NCI-H128 (cell line): ENCODE results near the gene CGB3.

Experiments used
- DNase-seq: peaks from one replicate; lab custom pipeline; 2025; ENCODE audit not compliant: unreplicated experiment; lab: John Stamatoyannopoulos, UW

The CGB3 gene

GRCh38 chr19:49016067-49016839 lies 7.9 kb downstream of the CGB3 start:
- no peak for DNase-seq

DNA sequence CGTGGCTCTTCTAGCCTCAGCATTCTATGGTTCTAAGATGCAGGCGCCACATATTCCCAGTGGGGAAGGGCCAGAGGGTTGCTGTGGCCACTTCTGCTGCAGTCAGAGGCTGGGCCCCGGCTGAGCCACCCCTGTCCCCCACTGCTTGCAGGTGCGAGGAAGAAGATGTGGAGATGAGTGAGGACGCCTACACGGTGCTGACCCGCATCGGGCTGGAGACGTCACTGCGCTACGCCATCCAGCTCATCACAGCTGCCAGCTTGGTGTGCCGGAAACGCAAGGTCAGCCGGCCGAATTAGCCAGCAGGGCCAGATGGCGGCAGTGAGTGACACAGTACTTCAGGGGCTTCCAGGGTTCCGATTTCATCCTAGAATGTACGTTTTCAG lies 9.3 kb downstream of the CGB3 start:
- DNase-seq = no peak

GRCh38 chr19:49014123-49014869 lies 9.8 kb downstream of the CGB3 start:
- DNase-seq = no peak

DNA sequence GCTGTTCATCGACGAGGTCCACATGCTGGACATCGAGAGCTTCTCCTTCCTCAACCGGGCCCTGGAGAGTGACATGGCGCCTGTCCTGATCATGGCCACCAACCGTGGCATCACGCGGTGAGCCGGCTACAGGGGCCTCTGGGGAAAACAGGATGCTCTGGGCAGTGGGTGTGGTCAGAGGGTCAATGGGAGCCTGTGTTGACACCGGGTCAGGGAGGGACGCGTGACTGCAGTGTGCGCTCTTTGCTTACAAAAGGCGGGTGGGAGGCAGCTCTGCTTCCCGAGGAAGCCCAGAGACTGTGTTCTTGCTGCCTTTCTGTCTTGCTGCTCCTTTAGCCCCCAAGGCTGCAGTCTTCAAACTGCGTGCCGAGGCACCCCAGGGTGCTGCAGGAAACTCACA lies 12.9 kb downstream of the CGB3 start:
- DNase-seq = no peak

GRCh38 chr19:49010453-49010852 lies 13.7 kb downstream of the CGB3 start:
- no peak for DNase-seq

DNA sequence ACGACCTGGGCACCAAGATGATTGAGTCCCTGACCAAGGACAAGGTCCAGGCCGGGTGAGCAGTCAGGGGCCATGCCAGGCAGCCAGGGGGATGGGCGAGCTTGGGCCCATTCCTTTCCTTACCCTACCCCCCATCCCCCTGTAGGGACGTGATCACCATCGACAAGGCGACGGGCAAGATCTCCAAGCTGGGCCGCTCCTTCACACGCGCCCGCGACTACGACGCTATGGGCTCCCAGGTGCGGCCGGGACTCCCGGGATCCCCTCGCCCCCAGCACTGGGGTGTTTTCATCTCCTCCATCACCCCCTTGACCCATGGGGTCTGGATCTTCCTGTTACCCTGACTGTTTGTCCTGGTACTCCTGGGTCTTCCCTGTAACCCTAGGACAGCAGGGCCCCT lies 14.3 kb downstream of the CGB3 start:
- DNase-seq = no peak

GRCh38 chr19:49006905-49007304 lies 17.2 kb downstream of the CGB3 start:
- DNase-seq = no peak

DNA sequence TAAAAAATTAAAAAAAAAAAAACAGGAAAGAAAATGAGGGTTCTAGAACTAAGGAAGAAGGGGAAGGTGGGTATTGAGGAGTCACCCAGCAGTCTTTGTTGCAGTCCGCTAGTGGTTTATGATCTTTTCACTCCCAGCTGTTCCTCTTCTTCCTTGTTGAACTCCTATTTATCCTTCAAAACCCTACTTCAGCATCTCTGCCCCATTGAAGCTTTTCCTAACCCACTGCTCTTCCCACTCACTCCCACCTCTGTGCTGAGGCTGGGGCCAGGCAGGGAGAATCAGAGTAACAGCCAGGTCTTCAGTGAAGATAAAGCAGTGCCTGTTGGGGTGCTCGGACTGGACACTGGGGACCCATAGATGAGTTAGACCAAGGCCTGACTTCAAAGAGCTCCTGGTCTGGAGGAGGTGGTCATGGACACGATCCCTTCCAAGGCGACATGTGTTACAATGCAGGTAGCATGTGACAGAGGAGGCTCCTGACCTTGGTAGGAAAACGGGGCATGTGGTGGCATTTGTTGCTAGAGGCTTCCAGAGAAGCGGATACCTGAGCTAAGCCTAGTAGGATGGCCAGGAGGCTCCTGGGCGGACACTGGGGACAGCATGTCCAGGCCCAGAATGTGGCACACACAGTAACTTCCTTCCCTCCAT lies 19.0 kb downstream of the CGB3 start:
- DNase-seq = no peak

- DNase-seq = no peak
Observed at GRCh38 chr19:49004133-49004532, 20.0 kb downstream of the CGB3 start.

DNA sequence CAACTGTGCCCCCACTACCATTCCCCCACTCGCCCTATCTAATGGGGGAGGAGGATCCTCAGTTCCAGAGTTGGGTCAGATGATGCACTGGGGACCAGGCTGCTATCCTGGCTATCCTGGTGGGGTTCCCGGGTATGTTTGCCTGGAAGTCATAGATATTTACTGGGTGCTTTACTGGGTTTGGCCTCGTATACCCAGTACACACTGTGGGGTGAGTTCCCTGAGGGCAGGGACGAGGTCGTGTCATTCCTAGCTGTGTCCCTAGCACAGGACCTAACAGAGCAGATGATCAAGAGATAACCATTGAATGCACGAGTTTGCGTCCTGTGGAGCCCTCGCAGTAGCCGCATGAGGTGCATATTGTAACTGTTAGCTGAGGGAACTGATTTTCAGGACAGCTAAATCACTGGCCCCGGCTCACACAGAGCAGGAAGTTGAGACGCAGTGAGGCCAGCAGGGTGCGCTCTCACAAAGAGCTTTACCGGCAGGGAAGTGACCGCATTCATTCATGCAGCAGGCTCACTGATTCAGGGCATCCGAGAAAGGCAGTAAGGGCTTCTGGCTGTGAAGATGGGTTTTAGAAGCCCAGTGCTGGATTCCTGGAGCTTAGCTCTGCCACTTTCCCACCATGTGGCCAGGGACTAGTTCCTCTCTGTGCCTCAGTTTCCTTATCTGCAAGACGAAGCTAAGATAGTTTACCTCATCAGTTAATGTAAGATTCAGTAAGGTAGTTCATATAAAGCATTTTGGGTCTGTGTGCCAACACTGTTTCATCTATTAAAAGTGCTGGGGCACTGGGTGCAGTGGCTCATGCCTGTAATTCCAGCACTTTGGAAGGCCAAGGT lies 24.4 kb downstream of the CGB3 start:
- no peak for DNase-seq

DNA sequence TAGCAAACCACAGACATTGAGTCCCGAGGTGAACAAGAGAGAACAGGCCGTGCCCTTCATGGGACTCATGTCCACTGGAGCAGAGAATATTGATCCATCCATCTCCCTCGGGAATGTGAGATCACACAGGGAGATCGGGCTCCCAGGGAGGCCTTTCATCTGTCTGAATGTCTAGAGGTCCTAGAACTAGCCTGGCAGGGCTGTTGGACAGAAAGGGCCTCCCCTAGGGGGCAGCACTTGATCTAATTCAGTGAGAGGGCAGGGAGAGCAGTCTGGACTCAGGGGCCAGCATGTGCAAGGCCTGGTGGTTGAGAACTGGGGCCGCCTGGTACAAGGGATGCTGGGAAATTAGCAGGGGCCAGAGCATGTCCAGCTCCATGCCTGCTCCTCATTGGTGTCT lies 26.2 kb downstream of the CGB3 start:
- no peak for DNase-seq

GRCh38 chr19:48994035-48994386 lies 30.1 kb downstream of the CGB3 start:
- no peak for DNase-seq

DNA sequence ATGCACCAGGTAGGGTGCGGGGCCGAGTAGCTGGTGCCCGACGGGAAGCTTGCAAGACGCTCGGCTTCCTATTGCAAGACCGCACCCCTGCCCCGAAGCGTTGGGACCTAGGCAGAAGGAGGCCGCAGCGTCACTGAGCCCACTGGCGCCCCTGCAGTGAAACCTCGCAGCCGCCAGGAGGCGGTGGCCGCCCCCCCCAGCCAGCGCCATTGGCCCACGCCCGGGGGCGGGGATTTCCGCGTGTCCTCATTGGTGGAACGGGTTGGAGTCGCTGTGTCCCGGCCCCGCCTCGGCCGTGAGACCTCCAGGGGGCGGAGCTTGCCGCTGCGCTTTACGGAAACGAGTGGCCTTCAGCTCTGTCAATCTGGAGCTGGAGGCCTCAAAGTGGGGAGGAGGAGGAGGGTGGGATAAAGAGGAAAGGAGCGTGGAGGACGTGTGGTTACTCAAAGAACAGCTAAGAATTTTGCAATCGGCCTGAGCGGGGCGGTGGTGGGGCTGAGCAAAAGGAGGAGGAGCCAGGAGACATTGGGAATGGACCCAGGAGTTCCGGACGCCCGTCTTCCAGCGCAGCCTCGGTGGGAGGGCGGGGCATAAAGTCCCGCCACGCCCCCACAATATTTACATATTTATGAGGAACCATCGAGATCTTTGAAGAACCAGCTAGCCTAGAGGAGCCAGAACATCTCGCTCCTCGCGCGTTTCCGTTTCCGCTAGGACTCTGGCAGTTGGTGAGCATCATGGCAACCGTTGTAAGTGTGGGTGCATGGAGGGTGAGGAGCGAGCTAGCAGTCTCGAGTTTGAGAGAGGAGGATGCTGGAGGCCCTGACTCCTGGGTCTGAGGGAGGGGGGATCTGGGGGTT lies 30.7 kb downstream of the CGB3 start, which contains the start of the genes GYS1 and RUVBL2:
Gene GYS1, minus strand, starts transcription at position 135 of the 860 bp plus-strand sequence. CDS start 197 bp downstream, outside the sequence.
Gene RUVBL2, plus strand, starts transcription at position 713 of the 860 bp plus-strand sequence. Its CDS starts 25 bp downstream, at position 738.
- peak; percentile 99 for DNase-seq

- no peak for DNase-seq
Observed at GRCh38 chr19:48992581-48993174, 31.5 kb downstream of the CGB3 start.

- DNase-seq = no peak
Observed at GRCh38 chr19:48991873-48992580, 32.1 kb downstream of the CGB3 start.

DNA sequence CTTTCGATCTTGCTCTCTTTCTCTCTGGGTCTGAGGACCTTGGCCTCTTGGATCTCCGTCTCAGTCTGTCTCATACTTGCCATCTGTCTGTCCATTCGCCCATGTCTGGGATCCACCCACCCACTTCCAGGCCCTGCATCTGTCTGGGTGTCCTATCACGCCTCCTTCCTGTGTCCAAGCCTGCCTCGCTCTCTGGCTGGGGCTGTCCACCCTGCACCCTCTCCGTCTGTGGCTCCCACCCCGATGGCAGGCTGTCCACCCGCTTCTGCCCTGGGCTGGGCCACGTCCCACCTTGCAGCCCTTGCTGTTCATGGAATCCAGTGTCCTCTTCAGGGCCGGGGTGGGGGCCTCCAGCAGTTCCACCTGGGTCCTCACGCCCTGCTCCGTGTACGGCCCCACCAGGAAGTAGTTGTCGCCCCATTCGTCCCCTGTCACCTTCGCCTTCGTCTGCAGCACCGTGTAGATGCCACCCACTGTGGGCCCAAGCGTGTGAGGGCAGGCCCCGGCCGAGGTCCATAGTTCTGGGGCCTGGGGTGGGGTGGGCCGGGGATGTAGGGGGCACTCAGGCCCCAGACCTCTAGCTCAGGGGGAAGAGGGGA lies 33.0 kb downstream of the CGB3 start:
- DNase-seq = no peak

DNA sequence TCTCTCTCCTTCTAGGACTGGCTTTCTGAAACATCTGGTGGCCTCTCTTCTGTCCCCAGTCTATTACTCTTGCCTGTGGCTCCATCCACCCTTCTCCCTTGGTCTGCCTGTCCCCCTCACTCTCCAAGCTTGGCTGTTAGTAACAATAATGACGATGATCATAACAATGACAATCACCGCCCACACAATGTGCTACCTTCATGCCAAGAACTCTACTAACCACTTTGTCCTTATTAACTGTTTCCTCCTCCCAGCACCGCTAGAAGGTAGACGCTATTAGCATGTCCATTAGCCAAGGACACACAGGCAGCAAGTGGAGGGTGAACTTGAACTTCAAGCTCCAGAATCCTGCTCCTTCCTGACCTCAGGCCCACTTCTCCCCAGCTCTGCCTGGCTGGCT lies 33.7 kb downstream of the CGB3 start:
- DNase-seq = no peak

GRCh38 chr19:48989701-48990291 lies 34.3 kb downstream of the CGB3 start:
- no peak for DNase-seq
